Measurements from ENCODE around the gene KCNK5. TPM values are rescaled to one million over a fixed set of nuclear protein-coding genes. Genes with fewer than 3 reads are reported as not detected.

KCNK5 gene
- total and polyA plus RNA-seq, 9 of the 15 experiments (the other 6 are each of a cell fraction or from before 2014, with no cell fraction given): 1.5 to 45.8 (median 25.8) TPM

GRCh38 chr6:39236742-39237141, 7.5 kb upstream of the KCNK5 start (continued):
- TF ChIP-seq PRPF4 (IDR thresholded peaks at IDR 0.05; ENCODE audit: insufficient read depth, low read depth, low read length, poor library complexity, severe bottlenecking) (no peak), ZC3H4 (CRISPR knock-in tag; IDR thresholded peaks at IDR 0.05; ENCODE audit: borderline replicate concordance) (no peak), TFE3 (CRISPR knock-in tag; IDR thresholded peaks at IDR 0.05) (no peak), TAL1 (IDR thresholded peaks at IDR 0.05) (no peak), HMG20A (CRISPR knock-in tag; conservative IDR thresholded peaks at IDR 0.05) (no peak), ASH1L (IDR thresholded peaks at IDR 0.05; ENCODE audit: borderline replicate concordance, low read depth, partially characterized antibody) (no peak), SP1 (CRISPR knock-in tag; IDR thresholded peaks at IDR 0.05) (no peak), SMC3 (conservative IDR thresholded peaks at IDR 0.05; ENCODE audit: insufficient read depth, low read depth, low read length) (no peak), NR2C2 (CRISPR knock-in tag; IDR thresholded peaks at IDR 0.05) (no peak), NR2C2 (tag; IDR thresholded peaks at IDR 0.05) (no peak), THRB (CRISPR knock-in tag; conservative IDR thresholded peaks at IDR 0.05) (no peak), FOXJ2 (tag; IDR thresholded peaks at IDR 0.05) (no peak), ZZZ3 (IDR thresholded peaks at IDR 0.05) (no peak), CBFA2T2 (conservative IDR thresholded peaks at IDR 0.05) (no peak), CHD1 (IDR thresholded peaks at IDR 0.05; ENCODE audit: low read length) (no peak), SMAD4 (CRISPR knock-in tag; conservative IDR thresholded peaks at IDR 0.05) (no peak), ZNF740 (CRISPR knock-in tag; IDR thresholded peaks at IDR 0.05) (peak; percentile 65; the same call in 1 of the 2 replicates), ZNF740 (tag; IDR thresholded peaks at IDR 0.05) (no peak), ERF (CRISPR knock-in tag; IDR thresholded peaks at IDR 0.05) (no peak), ZNF655 (CRISPR knock-in tag; IDR thresholded peaks at IDR 0.05) (no peak), HNRNPK (IDR thresholded peaks at IDR 0.05; ENCODE audit: low read depth, low read length, poor library complexity, severe bottlenecking) (no peak), RBM25 (IDR thresholded peaks at IDR 0.05; ENCODE audit: low read depth, low read length, severe bottlenecking) (peak; percentile 97)
- TF ChIP-seq, protein P1, sequence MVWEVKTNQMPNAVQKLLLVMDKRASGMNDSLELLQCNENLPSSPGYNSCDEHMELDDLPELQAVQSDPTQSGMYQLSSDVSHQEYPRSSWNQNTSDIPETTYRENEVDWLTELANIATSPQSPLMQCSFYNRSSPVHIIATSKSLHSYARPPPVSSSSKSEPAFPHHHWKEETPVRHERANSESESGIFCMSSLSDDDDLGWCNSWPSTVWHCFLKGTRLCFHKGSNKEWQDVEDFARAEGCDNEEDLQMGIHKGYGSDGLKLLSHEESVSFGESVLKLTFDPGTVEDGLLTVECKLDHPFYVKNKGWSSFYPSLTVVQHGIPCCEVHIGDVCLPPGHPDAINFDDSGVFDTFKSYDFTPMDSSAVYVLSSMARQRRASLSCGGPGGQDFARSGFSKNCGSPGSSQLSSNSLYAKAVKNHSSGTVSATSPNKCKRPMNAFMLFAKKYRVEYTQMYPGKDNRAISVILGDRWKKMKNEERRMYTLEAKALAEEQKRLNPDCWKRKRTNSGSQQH (CRISPR knock-in tag; IDR thresholded peaks at IDR 0.05): no peak
